SK-N-SH treated with all-trans-retinoic acid at 6 μM for 48 hours (cell line): ENCODE results near the gene ADAP1.

Experiments
- BACH2 ChIP-seq: fragments of 250-450 bp; sonication (Bioruptor Pico); IDR thresholded peaks from 2 replicates; pipeline ENCODE4 v1.9.0; 2021; ENCODE audit warnings: mild to moderate bottlenecking, borderline replicate concordance
- CREB5 ChIP-seq: fragments of 250-450 bp; sonication (Bioruptor Pico); IDR thresholded peaks from 2 replicates; pipeline ENCODE4 v1.5.1; 2020; ENCODE audit warnings: low read depth, mild to moderate bottlenecking, moderate library complexity
- CSRNP3 ChIP-seq: fragments of 250-450 bp; sonication (Bioruptor Pico); IDR thresholded peaks from 2 replicates; pipeline ENCODE4 v1.5.1; 2021; ENCODE audit warnings: mild to moderate bottlenecking, moderate library complexity
- ESRRG ChIP-seq: fragments of 250-450 bp; sonication (Bioruptor Pico); IDR thresholded peaks from 2 replicates; pipeline ENCODE4 v1.6.1; 2021; ENCODE audit warnings: mild to moderate bottlenecking
- TCF4 ChIP-seq: fragments of 250-450 bp; sonication (Bioruptor Pico); IDR thresholded peaks from 2 replicates; pipeline ENCODE4 v1.8.0; 2021; ENCODE audit warnings: mild to moderate bottlenecking, moderate library complexity, borderline replicate concordance
- TSHZ2 ChIP-seq: fragments of 250-450 bp; sonication (Bioruptor Pico); IDR thresholded peaks from 2 replicates; pipeline ENCODE4 v1.5.0; 2020; ENCODE audit warnings: mild to moderate bottlenecking, moderate library complexity
- ZFP3 ChIP-seq: fragments of 250-450 bp; sonication (Bioruptor Pico); IDR thresholded peaks from 2 replicates; pipeline ENCODE4 v1.5.0; 2020; ENCODE audit warnings: mild to moderate bottlenecking, moderate library complexity
- ZFP30 ChIP-seq: fragments of 450-650 bp; formaldehyde crosslinking; IDR thresholded peaks from 2 replicates; pipeline ENCODE4 v1.5.0; 2022; ENCODE audit warnings: mild to moderate bottlenecking, moderate library complexity
- ZNF70 ChIP-seq: fragments of 450-650 bp; formaldehyde crosslinking; IDR thresholded peaks from 2 replicates; pipeline ENCODE4 v1.5.0; 2020; ENCODE audit warnings: mild to moderate bottlenecking, moderate library complexity
- ZNF8 ChIP-seq: fragments of 450-650 bp; formaldehyde crosslinking; IDR thresholded peaks from 2 replicates; pipeline ENCODE4 v1.5.0; 2020; ENCODE audit warnings: mild to moderate bottlenecking, moderate library complexity

GRCh38 chr7:972676-973309, 18.3 kb upstream of the ADAP1 start:
- TF ChIP-seq ZNF8 (CRISPR knock-in tag) (no peak), TCF4 (no peak), ESRRG (CRISPR knock-in tag) (no peak), ZFP3 (CRISPR knock-in tag) (no peak), CREB5 (CRISPR knock-in tag) (no peak), CSRNP3 (no peak), BACH2 (CRISPR knock-in tag) (no peak), TSHZ2 (CRISPR knock-in tag) (no peak), ZNF70 (CRISPR knock-in tag) (no peak), ZFP30 (CRISPR knock-in tag) (no peak)
